Hepatocyte (in vitro differentiated cells): ENCODE data around the gene COBL.

Experiments used
- EZH2 ChIP-seq: fragments of 200-600 bp; sonication (generic); IDR thresholded peaks from 2 replicates; pipeline ENCODE4 v1.6.1; 2016; ENCODE audit warnings: antibody characterized with exemption, mild to moderate bottlenecking, borderline replicate concordance
- EZH2phosphoT487 ChIP-seq: fragments of 200-600 bp; sonication (generic); IDR thresholded peaks from one replicate; pipeline ENCODE4 v1.6.1; 2018; ENCODE audit warnings: antibody characterized with exemption, mild to moderate bottlenecking, low read depth, moderate library complexity; ENCODE audit not compliant: unreplicated experiment, severe bottlenecking
- TF ChIP-seq, protein P1 (sequence below): fragments of 200-600 bp; sonication (generic); IDR thresholded peaks from 2 replicates; pipeline ENCODE4 v1.5.1; 2016; ENCODE audit warnings: antibody characterized with exemption, mild to moderate bottlenecking; ENCODE audit not compliant: poor library complexity

DNA sequence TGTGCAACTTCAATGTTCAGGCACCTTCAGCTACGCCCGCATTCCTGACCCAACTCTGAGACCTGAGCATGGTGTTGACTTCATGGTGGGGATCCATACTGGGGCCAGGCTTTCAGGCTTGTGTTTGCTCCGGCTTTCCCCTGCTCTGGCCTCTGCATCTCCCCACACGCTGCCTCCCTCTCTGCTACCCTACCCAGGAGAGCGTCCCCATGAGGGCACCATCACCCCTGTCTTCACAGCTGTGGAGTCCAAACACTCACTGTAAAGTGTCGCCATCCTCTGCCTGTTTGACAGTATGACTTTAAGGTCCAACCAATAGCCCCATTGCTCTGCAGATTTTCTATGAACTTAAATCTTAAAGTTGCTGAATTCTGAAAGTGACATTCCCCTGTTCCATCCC, 334.9 kb downstream of the COBL start:
- TF ChIP-seq EZH2phosphoT487 (no peak), EZH2 (no peak)
- TF ChIP-seq, protein P1, sequence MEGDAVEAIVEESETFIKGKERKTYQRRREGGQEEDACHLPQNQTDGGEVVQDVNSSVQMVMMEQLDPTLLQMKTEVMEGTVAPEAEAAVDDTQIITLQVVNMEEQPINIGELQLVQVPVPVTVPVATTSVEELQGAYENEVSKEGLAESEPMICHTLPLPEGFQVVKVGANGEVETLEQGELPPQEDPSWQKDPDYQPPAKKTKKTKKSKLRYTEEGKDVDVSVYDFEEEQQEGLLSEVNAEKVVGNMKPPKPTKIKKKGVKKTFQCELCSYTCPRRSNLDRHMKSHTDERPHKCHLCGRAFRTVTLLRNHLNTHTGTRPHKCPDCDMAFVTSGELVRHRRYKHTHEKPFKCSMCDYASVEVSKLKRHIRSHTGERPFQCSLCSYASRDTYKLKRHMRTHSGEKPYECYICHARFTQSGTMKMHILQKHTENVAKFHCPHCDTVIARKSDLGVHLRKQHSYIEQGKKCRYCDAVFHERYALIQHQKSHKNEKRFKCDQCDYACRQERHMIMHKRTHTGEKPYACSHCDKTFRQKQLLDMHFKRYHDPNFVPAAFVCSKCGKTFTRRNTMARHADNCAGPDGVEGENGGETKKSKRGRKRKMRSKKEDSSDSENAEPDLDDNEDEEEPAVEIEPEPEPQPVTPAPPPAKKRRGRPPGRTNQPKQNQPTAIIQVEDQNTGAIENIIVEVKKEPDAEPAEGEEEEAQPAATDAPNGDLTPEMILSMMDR: no peak
